GM19395 (cell line): ENCODE measurements around the gene RYR2.
"Not testable (repeated sequence)": the region's sequence is repeated elsewhere in the genome, so short reads cannot be mapped to it uniquely, and the experiment has no call there.

ENCODE experiments used
- ATAC-seq: cut with Tn5 transposase; IDR thresholded peaks from one replicate; pipeline ENCODE4 v1.9.1; 2021; ENCODE audit warnings: mild to moderate bottlenecking, moderate library complexity; ENCODE audit not compliant: unreplicated experiment

Gene RYR2

GRCh38 chr1:237239248-237239647 lies 197.3 kb downstream of the RYR2 start:
- no peak for ATAC-seq

GRCh38 chr1:237241038-237241437 lies 199.1 kb downstream of the RYR2 start:
- ATAC-seq: no peak

GRCh38 chr1:237244778-237245177 lies 202.8 kb downstream of the RYR2 start:
- no peak for ATAC-seq

- ATAC-seq: no peak
These were observed 205.5 kb downstream of the RYR2 start for GRCh38 chr1:237247442-237247841.

- no peak for ATAC-seq
These were observed 207.1 kb downstream of the RYR2 start for GRCh38 chr1:237249120-237249519.

- ATAC-seq: no peak
These were observed 208.1 kb downstream of the RYR2 start for GRCh38 chr1:237250055-237250454.

GRCh38 chr1:237255071-237255470 lies 213.1 kb downstream of the RYR2 start:
- ATAC-seq: no peak

- no peak for ATAC-seq
These were observed 216.9 kb downstream of the RYR2 start for GRCh38 chr1:237258871-237259270.

- no peak for ATAC-seq
These were observed 219.2 kb downstream of the RYR2 start for GRCh38 chr1:237261198-237261597.

- no peak for ATAC-seq
These were observed 225.8 kb downstream of the RYR2 start for GRCh38 chr1:237267743-237268142.

- ATAC-seq: no peak
These were observed 228.0 kb downstream of the RYR2 start for GRCh38 chr1:237269938-237270337.

GRCh38 chr1:237270353-237270752 lies 228.4 kb downstream of the RYR2 start:
- no peak for ATAC-seq

- not testable (repeated sequence) for ATAC-seq
These were observed 236.0 kb downstream of the RYR2 start for GRCh38 chr1:237277994-237278393.

- no peak for ATAC-seq
These were observed 237.6 kb downstream of the RYR2 start for GRCh38 chr1:237279629-237280028.

- no peak for ATAC-seq
These were observed 239.5 kb downstream of the RYR2 start for GRCh38 chr1:237281481-237281880.

- ATAC-seq: no peak
These were observed 240.3 kb downstream of the RYR2 start for GRCh38 chr1:237282208-237282783.

- no peak for ATAC-seq
These were observed 246.0 kb downstream of the RYR2 start for GRCh38 chr1:237287876-237288521.

GRCh38 chr1:237293804-237294203 lies 251.8 kb downstream of the RYR2 start:
- no peak for ATAC-seq

- ATAC-seq: no peak
These were observed 254.9 kb downstream of the RYR2 start for GRCh38 chr1:237296861-237297260.

- ATAC-seq: no peak
These were observed 258.7 kb downstream of the RYR2 start for GRCh38 chr1:237300642-237301041.

GRCh38 chr1:237303929-237304328 lies 261.9 kb downstream of the RYR2 start:
- no peak for ATAC-seq

GRCh38 chr1:237306726-237307125 lies 264.7 kb downstream of the RYR2 start:
- ATAC-seq: no peak

GRCh38 chr1:237309595-237310118 lies 267.7 kb downstream of the RYR2 start:
- ATAC-seq: no peak
